HCT116 (cell line): ENCODE measurements around the gene RGS6. TPM values are rescaled to one million over a fixed set of nuclear protein-coding genes. Genes with fewer than 3 reads are reported as not detected.

Experiments used
- ATAC-seq: fragments of 200-7000 bp; cut with Tn5 transposase; 2 replicates; pipeline ENCODE4 v1.9.1; 2020; ENCODE audit warnings: mild to moderate bottlenecking, moderate library complexity
- BruUV-seq: library from RNA; stranded (reverse); fragments of 400-500 nt; replicated peaks from 2 replicates; lab custom pipeline; 2021; lab: Mats Ljungman, UMichigan
- CTCF ChIA-PET: fragments of 300-600 bp; sonication (Branson Sonifier 250); formaldehyde crosslinking; loops from one replicate; lab custom pipeline; 2021; ENCODE audit warnings: antibody characterized with exemption; lab: Charles Lee
- POLR2A ChIA-PET: fragments of 300-600, 350-600 bp; sonication (Branson Sonifier 250); formaldehyde crosslinking; loops from one replicate; lab custom pipeline; 2021; ENCODE audit warnings: antibody characterized with exemption; lab: Charles Lee
- RAD21 ChIA-PET, 2 experiments: fragments of 300-600 bp; sonication (Branson Sonifier 250); formaldehyde crosslinking; loops; one replicate each; lab custom pipeline; 2023; ENCODE audit warnings: low total read pairs in 2 of 2; ENCODE audit not compliant: uncharacterized antibody in 2 of 2, unreplicated experiment in 2 of 2, low non-redundant PET in 1 of 2; lab: Charles Lee
- DNase-seq: peaks from one replicate; pipeline ENCODE4 v3.0.0-alpha.2; 2010; ENCODE audit warnings: low read depth, low spot score
- H2AFZ ChIP-seq: fragments of 200-600 bp; shearing (Covaris generic), sonication (generic); 2 replicates; pipeline ENCODE4 v1.6.1; 2017; ENCODE audit warnings: low read depth, mixed run types, mixed read lengths, antibody characterized with exemption, low read length; ENCODE audit not compliant: poor library complexity, severe bottlenecking
- H3K27ac ChIP-seq: 2 replicates; pipeline ENCODE4 v1.5.1; 2012; ENCODE audit warnings: low read depth, low read length
- H3K27me3 ChIP-seq: fragments of 200-600 bp; sonication (generic); 2 replicates; pipeline ENCODE4 v1.6.1; 2016; ENCODE audit warnings: mixed run types, low read length, mixed read lengths; ENCODE audit not compliant: insufficient read depth
- H3K36me3 ChIP-seq, 2 experiments: fragments of 200-500 bp in 1 of 2; fragments of 200-600 bp in 1 of 2; sonication (Bioruptor generic) in 1 of 2; sonication (generic) in 1 of 2; 2 replicates each; pipeline versions ENCODE4 v1.5.1 to v1.6.1; 2014 to 2016; ENCODE audit warnings: low read length in 2 of 2, inconsistent platforms in 1 of 2, mixed read lengths in 1 of 2, mixed run types in 1 of 2; ENCODE audit not compliant: insufficient read depth in 2 of 2, control insufficient read depth in 1 of 2
- H3K4me1 ChIP-seq, 2 experiments: fragments of 200-600 bp in 1 of 2; sonication (generic) in 1 of 2; 2 replicates each; pipeline versions ENCODE4 v1.5.1 to v1.6.1; 2012 to 2017; ENCODE audit warnings: low read length in 2 of 2, inconsistent platforms in 1 of 2, mild to moderate bottlenecking in 1 of 2, mixed read lengths in 1 of 2, mixed run types in 1 of 2, moderate library complexity in 1 of 2; ENCODE audit not compliant: insufficient read depth in 2 of 2, control insufficient read depth in 1 of 2
- H3K4me2 ChIP-seq: fragments of 200-600 bp; sonication (generic); 2 replicates; pipeline ENCODE4 v1.6.1; 2017; ENCODE audit warnings: mixed run types, low read length, mixed read lengths
- H3K4me3 ChIP-seq, 2 experiments: fragments of 200-600 bp in 1 of 2; sonication (generic) in 1 of 2; replicated peaks in 1 of 2; 2 replicates each; pipeline ENCODE4 v1.5.1; 2011 to 2016; ENCODE audit warnings: low read length in 2 of 2, control low read depth in 1 of 2, low read depth in 1 of 2, mild to moderate bottlenecking in 1 of 2, mixed read lengths in 1 of 2, mixed run types in 1 of 2
- H3K79me2 ChIP-seq: fragments of 200-600 bp; sonication (generic); 2 replicates; pipeline ENCODE4 v1.6.1; 2017; ENCODE audit warnings: mild to moderate bottlenecking, mixed run types, low read length, moderate library complexity, mixed read lengths; ENCODE audit not compliant: insufficient read depth
- H3K9ac ChIP-seq: fragments of 200-600 bp; sonication (generic); 2 replicates; pipeline ENCODE4 v1.6.1; 2016; ENCODE audit warnings: low read length, mixed read lengths
- H3K9me2 ChIP-seq: fragments of 200-600 bp; sonication (generic), shearing (Covaris generic); 2 replicates; pipeline ENCODE4 v1.6.1; 2017; ENCODE audit warnings: mixed run types, mild to moderate bottlenecking, moderate library complexity; ENCODE audit not compliant: insufficient read depth
- H3K9me3 ChIP-seq, 2 experiments: fragments of 200-500 bp in 1 of 2; fragments of 200-600 bp in 1 of 2; sonication (Bioruptor generic) in 1 of 2; sonication (generic) in 1 of 2; 2 replicates each; pipeline ENCODE4 v1.6.1; 2014 to 2017; ENCODE audit warnings: low read length in 2 of 2, mixed read lengths in 2 of 2, inconsistent platforms in 1 of 2, low read depth in 1 of 2, mild to moderate bottlenecking in 1 of 2, mixed run types in 1 of 2, moderate library complexity in 1 of 2; ENCODE audit not compliant: control insufficient read depth in 1 of 2, insufficient read depth in 1 of 2
- H4K20me1 ChIP-seq: fragments of 200-600 bp; sonication (generic), shearing (Covaris generic); 2 replicates; pipeline ENCODE4 v1.6.1; 2017; ENCODE audit warnings: mixed run types, mild to moderate bottlenecking, moderate library complexity; ENCODE audit not compliant: insufficient read depth
- CBX3 ChIP-seq: IDR thresholded peaks from 2 replicates; pipeline ENCODE4 v1.6.1; 2012; ENCODE audit warnings: low read depth
- CTCF ChIP-seq, 3 experiments: fragments of 200-600 bp in 1 of 3; sonication (generic) in 1 of 3; IDR thresholded peaks in 2 of 3; conservative IDR thresholded peaks in 1 of 3; 2 replicates each; pipeline ENCODE4 v1.5.1; 2012 to 2017; ENCODE audit warnings: low read depth in 2 of 3, low read length in 2 of 3, antibody characterized with exemption in 1 of 3, borderline replicate concordance in 1 of 3, control low read depth in 1 of 3, mild to moderate bottlenecking in 1 of 3, mixed read lengths in 1 of 3, mixed run types in 1 of 3, moderate library complexity in 1 of 3; ENCODE audit not compliant: insufficient read depth in 1 of 3
- EZH2 ChIP-seq: fragments of 200-600 bp; sonication (generic); IDR thresholded peaks from 2 replicates; pipeline ENCODE4 v1.6.1; 2017; ENCODE audit warnings: antibody characterized with exemption, mixed run types
- EZH2phosphoT487 ChIP-seq: fragments of 200-600 bp; IDR thresholded peaks from 2 replicates; pipeline ENCODE4 v1.6.1; 2018; ENCODE audit warnings: antibody characterized with exemption, borderline replicate concordance
- FOSL1 ChIP-seq: IDR thresholded peaks from 2 replicates; pipeline ENCODE4 v1.6.1; 2012; ENCODE audit warnings: low read depth
- JUND ChIP-seq: IDR thresholded peaks from 2 replicates; pipeline ENCODE4 v1.6.1; 2012
- POLR2AphosphoS5 ChIP-seq: IDR thresholded peaks from 2 replicates; pipeline ENCODE4 v1.6.1; 2011; ENCODE audit warnings: mild to moderate bottlenecking, low read depth, low read length, moderate library complexity
- RAD21 ChIP-seq: IDR thresholded peaks from 2 replicates; pipeline ENCODE4 v1.6.1; 2012; ENCODE audit warnings: low read depth, mild to moderate bottlenecking
- REST ChIP-seq: IDR thresholded peaks from 2 replicates; pipeline ENCODE4 v1.6.1; 2012; ENCODE audit warnings: low read depth
- SIN3A ChIP-seq: IDR thresholded peaks from 2 replicates; pipeline ENCODE4 v1.6.1; 2012; ENCODE audit warnings: low read depth
- SRF ChIP-seq: IDR thresholded peaks from 2 replicates; pipeline ENCODE4 v1.6.1; 2012; ENCODE audit warnings: low read depth
- ZNF274 ChIP-seq: fragments of 200-500 bp; sonication (Bioruptor generic); IDR thresholded peaks from 2 replicates; pipeline ENCODE4 v1.6.1; 2014; ENCODE audit warnings: mild to moderate bottlenecking, low read depth, low read length, inconsistent platforms
- intact Hi-C: fragments of 100-400 bp; cut with micrococcal nuclease; formaldehyde crosslinking; loops from 2 replicates; pipeline ENCODE4 v1.10.0; 2022
- total RNA-seq: library from RNA; stranded (reverse); gene quantifications from one replicate; pipeline ENCODE4 v1.2.1, GENCODE V29; 2021; ENCODE audit not compliant: unreplicated experiment

The RGS6 gene
- total RNA-seq, 1 experiment from 2014 or later: 4.7 TPM

GRCh38 chr14:72118841-72119240 is 186.6 kb downstream of the RGS6 start:
- intact Hi-C loops: no loop called here
- Histone ChIP-seq H3K9ac (no peak overlapping the region), H3K27me3 (peaks cover 4% of the 10 kb centered on the region; the same call in 1 of the 2 replicates), H3K36me3 (no peaks in the 10 kb centered on the region), H3K79me2 (no peaks in the 10 kb centered on the region), H3K27ac (no peak overlapping the region), H2AFZ (no peak overlapping the region), H3K4me2 (no peak overlapping the region), H3K4me3 (no peak overlapping the region), H3K9me3 (no peaks in the 10 kb centered on the region), H3K4me1 (no peaks in the 10 kb centered on the region), H3K9me2 (no peaks in the 10 kb centered on the region), H4K20me1 (no peaks in the 10 kb centered on the region)
- POLR2A ChIA-PET: no interaction called here
- DNase-seq: no peak
- no peak for TF ChIP-seq ZNF274
- no peak for TF ChIP-seq POLR2AphosphoS5
- no peak for TF ChIP-seq REST
- TF ChIP-seq JUND: no peak
- TF ChIP-seq CBX3: no peak
- TF ChIP-seq SIN3A: no peak
- TF ChIP-seq EZH2phosphoT487: no peak
- TF ChIP-seq CTCF (IDR thresholded peaks at IDR 0.05 in 2 of 3, conservative IDR thresholded peaks at IDR 0.05 in 1 of 3; ENCODE audit: borderline replicate concordance in 1 of 3, insufficient read depth in 1 of 3, low read depth in 2 of 3, low read length in 2 of 3): no peak
- TF ChIP-seq FOSL1: no peak
- no peak for TF ChIP-seq SRF
- no peak for TF ChIP-seq RAD21
- no peak for TF ChIP-seq EZH2
- ATAC-seq: no peak
- BruUV-seq: no TSS peak
- CTCF ChIA-PET: interaction anchor here (2.4 kb wide), 1 partner anchor 15 kb away, joined by 7 read pairs; no protein-coding TSS in a partner anchor
- RAD21 ChIA-PET: no interaction called here
